Measurements from ENCODE around the gene PSME3IP1.

GRCh38 chr16:57202095-57202886, 16.5 kb upstream of the PSME3IP1 start:
- no peak for TF ChIP-seq CTCF (IDR thresholded peaks at IDR 0.05)
- TF ChIP-seq EP300 (IDR thresholded peaks at IDR 0.05), result no peak
